Retinal pigment epithelial cell (primary cell): ENCODE results near the gene PTPN6.
A peak's percentile ranks its signal among the peaks of the same experiment; 100 is the strongest.

Source experiments
- DNase-seq: peaks from one replicate; pipeline ENCODE4 v3.0.0-alpha.2; 2010; ENCODE audit warnings: low read depth
- H3K4me3 ChIP-seq: 2 replicates; pipeline ENCODE4 v1.5.1; 2011; ENCODE audit warnings: mild to moderate bottlenecking, low read length, control low read depth, moderate library complexity
- CTCF ChIP-seq: conservative IDR thresholded peaks from 2 replicates; pipeline ENCODE4 v1.5.1; 2011; ENCODE audit warnings: low read depth, low read length, control low read depth, inconsistent platforms

PTPN6 gene

GRCh38 chr12:6963791-6964413, 12.7 kb downstream of the PTPN6 start:
- no peak for DNase-seq
- no peak overlapping the region for H3K4me3 ChIP-seq
- no peak for TF ChIP-seq CTCF

- DNase-seq, result no peak
- no peak overlapping the region for H3K4me3 ChIP-seq
- no peak for TF ChIP-seq CTCF
These were observed 13.5 kb downstream of the PTPN6 start for GRCh38 chr12:6964605-6965025.

GRCh38 chr12:6965026-6965661, 14.0 kb downstream of the PTPN6 start:
- peak; percentile 92 for TF ChIP-seq CTCF
- no peak for DNase-seq
- no peak overlapping the region for H3K4me3 ChIP-seq

- DNase-seq, result no peak
- TF ChIP-seq CTCF, result no peak
- H3K4me3 ChIP-seq, result no peak overlapping the region
These were observed 14.6 kb downstream of the PTPN6 start for GRCh38 chr12:6965714-6966113.

- no peak for TF ChIP-seq CTCF
- no peak for DNase-seq
- no peak overlapping the region for H3K4me3 ChIP-seq
These were observed 15.2 kb downstream of the PTPN6 start for GRCh38 chr12:6966351-6966750.

GRCh38 chr12:6967651-6968100, 16.5 kb downstream of the PTPN6 start:
- H3K4me3 ChIP-seq, result no peak overlapping the region
- TF ChIP-seq CTCF, result no peak
- no peak for DNase-seq

GRCh38 chr12:6968426-6968825, 17.3 kb downstream of the PTPN6 start:
- no peak for TF ChIP-seq CTCF
- no peak for DNase-seq
- H3K4me3 ChIP-seq, result peak overlapping the region; percentile 100
